ENCODE results near the gene HLA-DQA1. TPM values are rescaled to one million over a fixed set of nuclear protein-coding genes. Genes with fewer than 3 reads are reported as not detected.
A peak's percentile ranks its signal among the peaks of the same experiment; 100 is the strongest.

The HLA-DQA1 gene
- total and polyA plus RNA-seq, 10 donors: 19.1 to 441 (median 228) TPM

GRCh38 chr6:32664354-32664753 lies 27.1 kb downstream of the HLA-DQA1 start:
- H3K4me3 ChIP-seq: peak overlapping the region in 1 of 8 donors; percentile 19
- no peak for DNase-seq
- WGBS, 5 donors: 24 to 41% (median 36%) methylated on average over 15 to 26 of the region's 26 CpGs
- intact Hi-C loops (cut with DNase I; ENCODE audit: low total_unique reads): no loop called here
- no peaks in the 10 kb centered on the region for H3K9me3 ChIP-seq
- TF ChIP-seq POLR2AphosphoS5 (IDR thresholded peaks at IDR 0.05) (no peak), CTCF (IDR thresholded peaks at IDR 0.05 in 8 of 11, conservative IDR thresholded peaks at IDR 0.05 in 3 of 11) (no peak), POLR2A (IDR thresholded peaks at IDR 0.05) (no peak)
- H3K27me3 ChIP-seq (replicated peaks in 1 of 7): no peaks in the 10 kb centered on the region
- H3K36me3 ChIP-seq: no peaks in the 10 kb centered on the region
- no peak overlapping the region for H3K27ac ChIP-seq
- peaks cover 0 to 30% (median 10%) of the 10 kb centered on the region in 6 donors for H3K4me1 ChIP-seq

GRCh38 chr6:32664827-32665362 lies 27.7 kb downstream of the HLA-DQA1 start:
- intact Hi-C loops (cut with DNase I; ENCODE audit: low total_unique reads): no loop called here
- Histone ChIP-seq H3K27ac (peak overlapping the region in 4 of 8 donors; percentile 32 to 89 (median 64)), H3K4me3 (peak overlapping the region in 5 of 8 donors; percentile 11 to 54 (median 19)), H3K9me3 (no peaks in the 10 kb centered on the region), H3K36me3 (no peaks in the 10 kb centered on the region), H3K4me1 (peaks cover 0 to 33% (median 10%) of the 10 kb centered on the region in 6 donors), H3K27me3 (replicated peaks in 1 of 7) (no peaks in the 10 kb centered on the region)
- DNase-seq: no peak
- 1 to 3% (median 1%) methylated on average over 4 to 47 of the region's 47 CpGs for WGBS, 5 donors
- TF ChIP-seq CTCF (IDR thresholded peaks at IDR 0.05 in 8 of 11, conservative IDR thresholded peaks at IDR 0.05 in 3 of 11) (no peak), POLR2AphosphoS5 (IDR thresholded peaks at IDR 0.05) (peak in 2 of 3 donors; percentile 41 to 73)

GRCh38 chr6:32665661-32666060 lies 28.5 kb downstream of the HLA-DQA1 start:
- 1 to 10% (median 7%) methylated on average over 3 of the region's 3 CpGs for WGBS, 5 donors
- H3K9me3 ChIP-seq: no peaks in the 10 kb centered on the region
- intact Hi-C loops (cut with DNase I; ENCODE audit: low total_unique reads): no loop called here
- no peak for DNase-seq
- no peaks in the 10 kb centered on the region for H3K36me3 ChIP-seq
- H3K4me1 ChIP-seq: peaks cover 0 to 29% (median 6%) of the 10 kb centered on the region in 6 donors
- TF ChIP-seq POLR2AphosphoS5 (IDR thresholded peaks at IDR 0.05): no peak
- no peak for TF ChIP-seq CTCF (IDR thresholded peaks at IDR 0.05 in 8 of 11, conservative IDR thresholded peaks at IDR 0.05 in 3 of 11)
- no peak for TF ChIP-seq POLR2A (IDR thresholded peaks at IDR 0.05)
- H3K4me3 ChIP-seq: peak overlapping the region in 4 of 8 donors; percentile 19 to 42 (median 25)
- H3K27ac ChIP-seq: peak overlapping the region in 5 of 8 donors; percentile 53 to 89 (median 80)
- H3K27me3 ChIP-seq (replicated peaks in 1 of 7): no peaks in the 10 kb centered on the region

GRCh38 chr6:32666420-32667300 lies 29.5 kb downstream of the HLA-DQA1 start, which contains the start of gene HLA-DQB1:
HLA-DQB1 (minus strand) TSS chr6:32666657; CDS start chr6:32666607, 50 bp downstream.
- H3K36me3 ChIP-seq: no peaks in the 10 kb centered on the region
- 3 to 10% (median 5%) methylated on average over 16 of the region's 16 CpGs for WGBS, 5 donors
- H3K9me3 ChIP-seq: peaks cover 0 to 6% (median under 1%) of the 10 kb centered on the region in 8 donors
- no peaks in the 10 kb centered on the region for H3K27me3 ChIP-seq (replicated peaks in 1 of 7)
- no peak for DNase-seq
- intact Hi-C loops (cut with DNase I; ENCODE audit: low total_unique reads): no loop called here
- H3K4me3 ChIP-seq: peak within 1 kb of the TSS in 5 of 8 donors; percentile 6 to 42 (median 19)
- H3K4me1 ChIP-seq: peaks cover 0 to 28% (median 4%) of the 10 kb centered on the region in 6 donors
- peak within 1 kb of the TSS in 7 of 8 donors; percentile 49 to 89 (median 70) for H3K27ac ChIP-seq
- TF ChIP-seq POLR2A (IDR thresholded peaks at IDR 0.05): no peak
- no peak for TF ChIP-seq CTCF (IDR thresholded peaks at IDR 0.05 in 8 of 11, conservative IDR thresholded peaks at IDR 0.05 in 3 of 11)
- peak in 2 of 3 donors; percentile 19 to 54 for TF ChIP-seq POLR2AphosphoS5 (IDR thresholded peaks at IDR 0.05)
